Fibroblast of peridontal ligament (primary cell): ENCODE measurements around the gene PCDHA10.

Experiments used
- DNase-seq: peaks from one replicate; pipeline ENCODE4 v3.0.0-alpha.2; 2010; ENCODE audit errors: extremely low read depth

The PCDHA10 gene

GRCh38 chr5:140883927-140884697 lies 28.4 kb downstream of the PCDHA10 start:
- no peak for DNase-seq

GRCh38 chr5:140916325-140916724 lies 60.6 kb downstream of the PCDHA10 start:
- DNase-seq, result no peak
